ENCODE results near the gene TCEA3.

Gene TCEA3

DNA sequence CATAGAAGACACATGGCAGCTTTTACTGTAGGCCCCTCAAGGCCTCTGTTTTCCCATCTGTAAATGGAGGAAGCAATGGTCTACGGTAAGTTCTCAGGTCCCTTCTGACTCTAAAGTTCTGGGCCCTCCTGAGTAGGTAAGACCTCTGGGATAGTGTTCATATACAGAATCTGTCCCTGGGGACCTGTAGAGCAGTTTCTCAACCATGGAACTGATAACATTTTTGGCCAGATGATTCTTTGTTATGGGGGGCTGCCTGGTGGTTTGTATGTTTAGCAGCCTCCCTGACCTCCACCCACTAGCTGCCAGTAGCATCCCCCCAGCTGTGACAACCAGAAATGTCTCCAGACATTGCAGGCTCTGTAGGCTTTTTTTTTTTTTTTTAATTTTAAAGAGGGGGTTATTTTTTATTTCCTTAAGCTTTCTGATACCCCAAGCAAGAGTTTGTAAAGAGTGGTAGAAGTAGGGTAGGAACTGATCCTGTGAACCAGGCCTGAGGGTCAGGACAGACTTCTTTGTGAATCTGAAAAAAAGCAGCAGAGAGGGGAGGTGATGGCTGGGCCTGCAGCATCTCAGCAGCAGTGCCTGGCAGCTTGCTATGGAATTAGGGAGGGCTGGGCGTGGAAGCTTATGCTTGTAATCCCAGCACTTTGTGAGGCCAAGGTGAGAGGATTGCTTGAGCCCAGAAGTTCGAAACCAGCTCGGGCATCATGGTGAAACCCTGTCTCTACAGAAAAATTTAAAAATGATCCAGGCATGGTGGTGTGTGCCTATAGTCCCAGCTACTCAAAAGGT lies 20.2 kb upstream of the TCEA3 start:
- DNase-seq = no peak

DNA sequence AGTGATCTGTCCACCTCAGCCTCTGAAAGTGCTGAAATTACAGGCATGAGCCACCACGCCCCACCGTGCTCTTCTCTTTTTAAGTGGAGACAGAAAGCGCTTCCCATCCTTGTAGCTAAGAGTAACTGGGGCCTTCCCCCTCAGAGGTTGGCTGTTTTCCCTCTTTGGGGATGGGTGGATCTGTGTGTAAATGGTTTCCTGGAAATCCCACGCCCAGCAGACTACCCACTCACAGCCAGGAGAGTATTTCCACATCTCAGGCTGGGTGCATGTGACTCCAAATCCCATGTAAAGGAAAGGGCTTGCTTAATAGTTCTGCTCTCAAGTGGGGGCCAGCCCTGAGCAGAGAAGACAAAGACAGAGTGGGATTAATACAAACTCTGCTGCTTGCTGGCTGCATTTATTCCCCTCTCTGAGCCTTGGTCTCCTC lies 19.6 kb upstream of the TCEA3 start:
- no peak for DNase-seq

DNA sequence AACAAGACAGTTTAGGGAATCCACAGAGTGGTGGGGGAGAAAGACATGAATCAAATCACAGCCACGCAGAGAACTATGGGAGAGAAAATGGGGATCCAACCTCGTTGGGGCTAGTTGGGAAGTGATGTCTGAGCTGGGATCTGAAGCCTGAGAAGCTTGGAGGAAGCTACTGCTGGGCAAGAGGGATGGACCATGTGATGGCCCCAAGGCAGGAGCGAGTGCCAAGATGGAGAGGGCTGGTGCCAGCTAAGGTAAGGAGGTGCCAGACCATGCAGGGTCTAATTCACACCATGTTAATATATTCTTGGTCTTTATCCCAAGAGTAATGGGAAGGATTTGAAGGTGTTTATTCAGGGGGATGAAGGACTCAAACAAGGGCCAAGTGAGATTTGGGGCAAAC lies 18.2 kb upstream of the TCEA3 start:
- no peak for DNase-seq

DNA sequence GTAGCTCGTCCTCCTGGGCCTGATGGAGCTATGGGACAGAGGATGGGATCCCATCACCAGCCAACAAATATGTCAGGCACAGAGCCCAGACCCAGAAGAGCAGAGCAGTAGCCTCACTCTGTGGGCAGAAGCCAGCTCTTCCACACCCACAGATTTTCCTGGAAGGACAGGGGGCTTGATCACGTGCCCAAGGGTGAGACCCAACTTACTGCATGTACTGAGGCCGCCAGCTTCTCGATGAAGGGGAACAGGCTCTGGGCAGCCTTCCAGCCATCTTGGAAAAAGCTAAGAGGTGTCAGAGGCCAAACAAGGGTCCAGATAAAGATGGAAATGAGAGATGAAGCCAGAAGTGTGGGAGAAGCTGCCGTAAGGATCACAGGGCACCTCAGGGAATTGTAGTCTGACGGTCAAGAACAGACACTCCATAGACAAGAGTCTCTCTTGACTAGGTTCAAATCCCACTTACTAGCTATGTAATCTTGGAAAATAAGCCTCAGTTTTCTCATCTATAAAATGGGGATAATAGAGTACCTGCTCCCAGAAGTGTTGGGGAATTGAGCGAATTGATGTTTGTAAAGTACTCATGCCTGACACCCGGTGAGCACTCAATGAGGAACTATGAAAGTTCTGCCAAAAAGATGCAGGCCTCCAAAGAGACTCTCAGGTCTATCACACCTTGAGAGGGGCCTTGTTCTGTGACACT lies 17.0 kb upstream of the TCEA3 start:
- DNase-seq = no peak

DNA sequence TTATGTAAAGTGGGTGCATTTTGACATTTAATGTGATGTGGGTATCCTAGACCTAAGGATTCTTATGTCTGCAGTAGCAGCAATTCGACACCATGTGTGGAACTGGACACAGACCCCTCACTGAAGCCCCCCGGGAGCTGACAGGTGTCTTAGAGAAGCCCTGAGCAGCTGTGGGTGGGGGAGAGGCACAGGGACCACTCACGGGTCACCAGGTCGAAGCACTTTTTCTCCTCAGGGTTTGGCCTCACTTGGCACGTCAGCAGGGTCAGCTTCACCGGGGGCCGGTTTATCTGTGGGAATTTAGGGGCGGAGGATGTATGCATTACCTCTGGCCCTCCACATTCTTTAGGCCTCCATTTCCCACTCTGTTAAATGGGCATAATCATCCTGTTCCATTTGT lies 14.0 kb upstream of the TCEA3 start:
- no peak for DNase-seq

DNA sequence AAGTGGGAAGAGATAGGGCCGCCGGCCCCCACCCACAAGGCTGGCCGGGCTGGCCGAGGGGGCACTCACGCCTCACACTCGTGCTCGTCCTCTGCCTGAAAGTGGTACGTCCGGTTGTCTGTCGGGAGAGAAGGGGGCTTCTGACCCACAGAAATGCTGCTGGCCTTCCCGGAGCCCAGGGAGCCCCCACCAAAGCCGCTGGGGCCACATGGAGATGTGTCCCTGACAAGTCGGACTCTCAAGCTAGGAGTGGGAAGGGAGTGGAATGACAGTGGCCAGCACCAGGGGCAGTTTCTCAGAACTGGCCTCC lies 12.8 kb upstream of the TCEA3 start:
- DNase-seq = no peak

DNA sequence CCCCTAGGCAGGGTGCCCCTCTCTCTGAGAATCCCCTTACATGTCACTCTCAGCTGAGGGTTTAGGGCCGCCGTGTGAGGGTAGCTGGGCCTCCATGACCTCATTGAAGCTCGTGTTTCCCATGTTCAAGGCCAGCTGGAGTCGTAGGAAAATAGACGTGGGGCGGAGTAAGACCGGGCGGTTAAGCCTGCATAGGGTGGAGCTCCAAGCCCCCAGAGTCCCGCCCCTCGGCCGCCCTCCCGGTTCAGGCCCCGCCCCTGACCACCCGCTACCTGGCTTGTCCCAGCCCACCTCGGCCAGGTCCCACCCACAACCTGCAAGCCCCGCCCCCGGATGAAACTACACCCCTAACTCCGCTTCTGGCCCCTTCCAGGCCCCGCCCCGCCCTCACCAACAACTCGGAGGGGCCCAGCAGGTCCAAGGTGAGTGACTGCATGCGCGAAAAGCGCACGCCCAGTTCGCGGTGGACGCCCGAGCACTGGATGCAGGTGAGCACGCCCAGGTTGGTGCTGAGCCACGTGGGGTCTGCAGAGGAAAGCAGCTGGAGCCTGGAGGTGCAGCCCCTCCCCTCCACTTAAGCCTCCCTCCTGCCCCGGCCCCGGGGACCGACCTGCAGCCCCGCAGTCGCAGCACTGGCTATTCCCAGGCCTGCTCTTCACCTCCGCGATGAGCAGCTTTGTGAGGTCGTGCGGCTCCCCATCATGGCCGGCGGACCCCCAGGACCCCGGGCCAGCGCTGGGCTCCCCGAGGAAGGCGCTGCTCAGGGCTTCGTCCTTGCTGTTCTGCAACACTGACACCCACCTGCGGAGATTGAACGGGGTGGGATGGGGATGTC lies 12.2 kb upstream of the TCEA3 start:
- DNase-seq = peak; percentile 63

DNA sequence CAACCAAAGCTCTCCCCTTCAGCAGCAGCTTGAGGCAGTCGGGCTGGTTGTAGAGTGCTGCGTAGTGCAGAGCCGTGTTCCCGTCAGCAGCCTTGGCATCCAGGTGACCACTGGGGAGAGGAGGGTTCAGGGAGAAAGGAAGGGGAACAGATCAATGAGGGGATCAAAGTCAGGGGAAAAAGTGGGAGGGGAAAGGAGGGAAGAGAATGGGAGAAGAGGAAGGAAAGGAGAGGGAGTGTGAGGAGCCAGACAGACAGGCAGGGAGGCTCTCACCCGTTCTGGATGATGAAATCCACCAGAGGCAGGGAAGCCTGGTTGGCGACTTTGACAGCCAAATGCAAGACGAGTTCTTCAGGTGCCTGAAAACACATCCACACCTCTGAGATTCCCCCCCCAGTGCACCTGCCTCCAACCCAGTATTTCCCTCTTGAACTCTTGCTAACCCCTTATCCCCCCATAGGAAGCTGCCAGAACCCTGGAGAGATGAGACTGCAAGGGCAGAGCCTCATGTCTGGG lies 9.8 kb upstream of the TCEA3 start:
- no peak for DNase-seq

DNA sequence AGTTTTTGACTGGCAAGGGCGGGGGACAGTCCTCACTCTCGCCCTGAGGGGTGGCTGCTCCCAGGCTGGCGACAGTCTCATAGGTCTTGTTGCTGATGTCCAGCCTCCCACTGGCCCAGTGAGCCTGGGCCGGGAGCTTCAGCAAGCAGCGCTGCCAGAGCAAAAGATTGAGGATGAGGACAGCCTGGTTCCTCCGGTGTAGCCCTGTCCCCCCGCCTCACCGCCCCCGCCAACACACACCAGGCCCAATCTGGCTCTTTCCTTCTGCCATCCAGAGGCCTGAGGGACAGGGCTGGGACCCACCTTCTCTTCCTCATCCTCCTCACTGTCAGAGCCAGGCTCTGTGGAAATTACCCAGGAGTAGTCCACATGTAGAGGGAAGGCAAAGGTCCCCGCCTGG lies 8.6 kb upstream of the TCEA3 start:
- DNase-seq = no peak

DNA sequence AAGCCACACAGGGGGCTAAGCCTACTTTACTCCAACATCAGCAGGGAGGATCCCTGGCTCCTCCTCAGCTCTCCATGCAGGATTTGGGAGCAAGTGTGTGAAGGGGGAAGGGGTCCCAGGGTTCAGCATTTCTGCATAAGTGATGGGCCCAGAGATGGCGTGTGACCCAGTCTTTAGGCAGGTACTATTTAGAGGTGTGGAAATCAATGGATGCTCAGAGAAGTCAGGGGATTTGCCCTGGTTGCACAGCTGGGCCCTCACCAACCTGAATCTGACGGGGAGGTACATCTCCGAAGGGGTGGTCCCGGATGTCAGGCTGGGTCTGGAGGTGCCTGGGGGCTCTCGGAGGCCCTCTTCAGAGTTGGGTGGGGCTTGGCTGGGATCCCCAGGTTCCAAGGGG lies 6.9 kb upstream of the TCEA3 start:
- no peak for DNase-seq

DNA sequence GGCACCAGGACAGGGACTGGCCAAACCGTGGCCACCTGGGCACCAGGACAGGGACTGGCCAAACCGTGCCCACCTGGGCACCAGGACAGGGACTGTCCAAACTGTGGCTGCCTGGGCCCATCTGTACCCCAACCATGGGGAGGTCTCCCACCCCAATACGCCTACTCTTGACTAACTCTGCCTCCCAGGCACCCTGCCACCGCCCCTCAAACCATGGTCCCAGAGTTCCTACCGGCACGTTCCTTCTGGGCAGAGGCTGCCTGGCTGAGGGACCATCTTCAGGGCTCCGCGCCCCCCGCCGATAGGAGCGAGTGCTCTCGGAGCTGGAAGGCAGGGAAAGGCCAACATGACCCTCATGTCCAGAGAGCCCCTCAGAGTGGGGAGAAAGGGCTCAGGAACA lies 6.3 kb upstream of the TCEA3 start:
- no peak for DNase-seq

DNA sequence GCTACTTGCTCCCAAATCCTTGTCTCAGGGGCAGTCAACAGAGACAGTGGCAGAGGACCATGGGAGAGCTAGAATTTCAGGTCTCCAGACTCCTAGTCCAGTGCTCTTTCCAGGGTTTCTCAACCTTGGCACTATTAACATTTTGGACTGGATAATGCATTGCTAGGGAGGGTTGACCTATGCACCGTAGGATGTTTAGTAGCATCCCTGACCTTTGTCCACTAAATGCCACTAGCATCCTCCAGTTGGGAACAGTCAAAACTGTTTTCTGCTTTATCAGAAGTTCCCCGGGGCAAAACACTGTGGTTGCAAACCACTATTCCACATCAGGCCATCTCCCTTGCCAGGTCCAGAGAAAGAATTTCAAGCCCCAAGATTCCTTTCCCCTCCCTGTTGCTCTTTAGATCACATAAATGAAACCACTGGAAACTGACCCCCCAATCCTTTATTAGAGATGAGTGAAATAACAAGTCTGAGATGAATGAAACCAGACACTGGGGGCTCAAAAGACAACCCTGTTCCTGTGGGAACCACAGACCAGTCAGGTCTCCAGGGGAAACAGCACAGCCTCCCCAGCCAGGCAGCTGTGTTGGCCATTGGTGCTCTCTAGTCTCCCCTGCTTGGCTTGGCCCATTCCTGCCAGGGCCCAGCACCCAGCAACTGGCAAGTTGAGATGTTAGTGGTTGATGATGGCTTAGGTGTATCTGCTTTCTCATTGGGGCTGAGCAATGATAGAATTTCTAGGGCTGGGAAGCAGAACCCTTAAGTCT lies 3.8 kb upstream of the TCEA3 start:
- no peak for DNase-seq

DNA sequence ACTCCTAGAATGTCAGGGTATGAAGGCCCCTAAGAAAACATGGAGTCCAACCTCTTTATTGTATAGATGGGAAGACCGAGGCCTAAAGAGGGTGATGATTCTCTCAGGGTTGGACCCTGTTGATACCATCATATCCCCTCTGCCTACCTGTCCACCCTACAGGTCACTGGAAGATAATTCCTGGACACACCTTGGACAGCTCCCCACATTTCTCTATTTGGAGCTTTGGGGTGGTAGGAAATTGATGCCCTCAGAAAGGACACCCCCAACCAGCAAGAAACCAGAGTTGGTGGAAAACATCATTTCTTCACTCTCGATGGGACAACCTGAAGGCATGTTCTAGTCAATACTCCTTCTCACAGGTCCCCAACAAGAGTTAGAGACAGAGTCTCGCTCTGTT lies 3.0 kb upstream of the TCEA3 start:
- no peak for DNase-seq

DNA sequence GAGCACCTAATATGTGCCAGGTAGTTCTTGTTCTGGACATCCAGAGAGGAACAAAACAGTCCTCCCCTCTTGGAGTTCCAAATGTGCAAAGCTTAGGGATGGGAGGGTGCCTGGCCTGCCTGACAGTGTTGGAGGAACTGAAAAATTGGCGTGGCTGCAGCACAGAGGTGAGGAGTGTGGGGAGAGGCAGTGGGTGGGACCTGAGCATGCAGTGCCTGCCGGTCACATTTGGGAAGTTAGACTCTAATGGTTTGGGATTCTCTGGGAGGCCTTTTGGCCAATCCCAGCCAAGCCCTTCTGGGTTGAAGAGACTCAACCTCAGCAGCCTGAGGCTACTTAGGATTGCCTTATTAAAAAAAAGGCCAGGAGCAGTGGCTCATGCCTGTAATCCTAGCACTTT lies 2.3 kb upstream of the TCEA3 start:
- no peak for DNase-seq

DNA sequence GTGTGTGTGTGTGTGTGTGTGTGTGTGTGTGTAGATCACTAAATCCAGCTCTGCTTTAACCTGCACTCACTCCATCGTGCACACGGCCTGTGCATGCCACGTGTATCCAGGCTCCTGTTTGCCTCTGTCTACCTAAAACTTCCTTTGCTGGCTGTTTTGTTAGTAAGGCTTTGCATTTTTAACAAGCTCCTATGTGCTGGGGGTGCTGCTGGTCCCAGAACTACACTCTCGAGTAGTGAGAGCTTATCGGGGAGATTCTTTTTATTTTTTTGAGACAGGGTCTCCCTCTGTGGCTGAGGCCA lies 596 bp upstream of the TCEA3 start:
- DNase-seq = no peak

DNA sequence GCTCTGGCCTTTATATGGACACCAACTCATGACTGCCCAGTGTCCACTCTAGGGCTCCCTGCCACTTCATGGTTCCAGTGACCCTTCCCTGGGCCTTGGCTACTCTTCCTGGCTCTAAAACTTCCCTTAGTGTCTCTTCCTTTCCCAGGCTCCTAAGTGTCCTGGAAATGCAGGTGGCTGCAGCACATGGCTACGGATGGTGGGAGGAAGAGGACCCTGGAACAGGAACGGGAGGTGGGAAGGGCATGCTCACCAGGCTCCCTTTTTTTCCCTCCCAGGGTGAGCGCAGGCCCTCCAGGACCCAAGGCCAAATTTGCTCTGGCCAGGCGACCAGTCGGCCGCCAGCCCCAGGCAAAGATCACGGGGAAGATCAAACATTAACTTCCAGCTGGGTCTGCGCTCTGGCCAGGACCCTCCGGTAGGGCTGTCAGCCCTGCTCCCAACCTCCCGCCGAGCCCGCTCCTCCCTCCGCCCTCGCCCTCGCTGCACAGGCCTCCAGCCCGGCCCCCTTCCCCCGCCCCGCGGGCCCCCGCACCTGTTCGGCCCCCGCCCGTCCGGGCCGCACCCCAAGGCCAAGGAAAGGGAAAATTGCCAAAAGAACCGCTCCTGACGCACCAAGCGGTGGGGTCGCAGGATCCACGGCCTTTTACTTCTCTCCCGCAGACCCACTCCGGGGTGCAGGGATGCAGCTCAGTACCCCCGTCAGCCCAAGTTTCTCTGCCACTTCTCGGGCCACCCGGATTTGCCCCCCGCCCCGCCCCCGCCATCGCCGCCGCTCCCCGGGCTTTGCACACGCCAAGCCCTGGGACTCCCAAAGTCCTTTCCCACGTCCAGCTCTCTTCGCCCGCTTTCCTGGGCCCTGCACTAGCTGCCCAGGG lies 894 bp downstream of the TCEA3 start:
- DNase-seq = peak; percentile 23

DNA sequence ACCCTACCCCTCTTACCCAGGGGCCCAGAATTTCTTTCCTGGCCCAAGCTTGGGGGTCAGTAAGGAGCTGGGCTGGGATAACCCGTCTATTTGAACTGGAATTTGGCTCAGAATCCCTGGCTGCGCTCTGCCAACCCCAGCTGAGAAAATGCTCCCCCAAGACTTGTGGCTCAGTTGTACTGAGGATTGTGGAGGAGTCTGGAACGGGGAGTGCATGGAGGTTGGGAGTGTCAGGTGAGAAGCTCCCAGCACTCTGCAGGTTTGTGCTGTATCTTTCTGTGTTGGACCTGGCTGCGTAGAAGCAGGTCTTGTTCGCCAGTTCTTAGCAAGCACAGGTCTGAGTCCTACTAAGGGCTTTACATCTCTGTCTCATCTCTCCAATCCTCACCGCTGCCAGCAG lies 1.6 kb downstream of the TCEA3 start:
- DNase-seq = no peak

DNA sequence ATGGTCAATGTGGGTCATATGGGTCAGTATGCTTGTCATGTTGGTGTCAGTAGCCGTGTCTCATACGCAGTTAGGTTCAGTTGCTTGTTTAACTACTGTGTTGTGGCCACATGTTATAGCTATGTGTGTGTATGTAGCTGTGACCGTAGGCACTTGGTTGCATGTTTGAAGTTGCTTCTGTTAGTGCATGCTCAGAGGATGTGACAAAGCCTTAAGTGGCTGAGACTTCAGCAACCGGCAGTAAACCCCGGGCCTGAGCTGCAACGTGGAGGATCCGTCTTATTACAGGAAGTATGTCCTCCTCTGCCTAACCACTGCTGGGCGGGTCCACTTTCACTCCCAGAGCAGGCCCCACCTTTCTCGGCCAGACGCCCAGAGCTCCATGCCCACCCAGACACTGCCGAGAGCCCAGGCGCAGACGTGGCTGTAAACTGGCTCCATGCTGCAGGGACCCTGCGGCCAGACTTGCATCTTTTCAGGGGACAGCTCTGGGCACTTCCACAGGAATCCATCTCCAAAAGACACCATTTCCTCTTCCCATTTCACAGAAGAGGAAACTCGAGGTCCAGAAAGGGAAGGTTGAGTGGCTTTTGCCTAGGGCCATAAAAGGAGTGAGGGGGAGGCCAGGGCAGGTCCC lies 2.2 kb downstream of the TCEA3 start:
- DNase-seq = peak; percentile 93

DNA sequence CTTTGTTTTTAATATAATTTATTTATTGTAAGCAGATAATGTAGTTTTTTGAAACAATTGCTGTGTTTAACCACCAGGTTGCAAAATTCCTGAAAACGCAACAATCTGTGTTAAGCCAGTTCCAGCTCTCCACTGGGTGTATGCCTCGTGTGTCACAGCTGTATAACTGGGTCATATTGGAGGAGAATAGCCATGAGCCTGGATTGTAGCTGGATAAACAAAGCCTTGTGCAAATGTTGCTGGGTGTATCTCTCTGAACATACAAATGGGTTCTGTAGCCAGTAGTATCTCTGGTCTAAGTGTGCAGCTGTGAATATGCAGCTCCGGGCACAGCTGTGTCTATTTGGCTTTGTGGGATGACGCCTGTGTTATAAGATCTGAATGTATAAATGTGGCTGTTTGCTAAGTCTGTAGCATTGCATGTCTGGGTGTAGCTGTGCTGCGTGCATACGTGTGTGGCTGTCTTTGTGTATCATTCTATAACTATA lies 2.8 kb downstream of the TCEA3 start:
- DNase-seq = peak; percentile 53

DNA sequence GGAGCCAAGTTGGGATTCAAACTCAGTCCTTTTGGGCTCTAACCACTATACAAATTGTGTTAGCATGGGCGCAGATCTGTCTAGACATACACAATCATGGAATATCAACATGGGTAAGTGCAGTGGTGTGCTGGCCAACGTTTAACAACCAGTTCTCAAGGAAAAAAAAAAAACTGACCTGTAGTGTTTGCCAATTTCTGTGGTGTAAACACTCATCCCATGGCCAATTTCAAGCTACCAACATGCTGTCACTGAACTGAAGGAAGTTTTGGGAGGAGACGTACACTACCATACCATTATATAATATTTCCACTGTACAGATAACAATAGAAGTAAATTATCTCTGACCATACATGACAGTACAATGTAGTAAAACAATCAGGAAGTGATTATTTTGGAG lies 3.2 kb downstream of the TCEA3 start:
- DNase-seq = no peak

DNA sequence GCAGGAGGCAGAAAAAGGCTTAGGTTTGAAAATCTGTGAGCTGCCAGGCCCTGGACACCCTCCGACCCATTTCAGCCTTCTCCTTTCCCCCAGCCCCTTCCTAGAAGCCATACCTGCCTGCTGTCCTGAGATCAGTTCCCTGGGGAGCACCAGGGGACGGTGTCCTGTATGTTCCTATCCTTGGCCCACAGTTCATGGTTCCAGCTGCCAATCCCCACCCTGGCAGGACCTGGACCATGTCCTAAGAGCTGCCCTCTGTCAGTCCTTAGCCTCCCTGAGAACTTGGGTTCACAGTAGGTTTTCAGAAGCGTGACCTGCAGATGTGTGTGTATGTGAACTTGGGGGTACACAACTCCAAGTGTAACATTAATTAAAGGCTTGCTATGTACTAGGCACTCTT lies 3.8 kb downstream of the TCEA3 start:
- no peak for DNase-seq
